Measurements from ENCODE around the gene TRIM37. TPM values are rescaled to one million over a fixed set of nuclear protein-coding genes. Genes with fewer than 3 reads are reported as not detected.

Gene TRIM37
- total RNA-seq, 1 experiment from 2014 or later = 38.9 TPM

DNA sequence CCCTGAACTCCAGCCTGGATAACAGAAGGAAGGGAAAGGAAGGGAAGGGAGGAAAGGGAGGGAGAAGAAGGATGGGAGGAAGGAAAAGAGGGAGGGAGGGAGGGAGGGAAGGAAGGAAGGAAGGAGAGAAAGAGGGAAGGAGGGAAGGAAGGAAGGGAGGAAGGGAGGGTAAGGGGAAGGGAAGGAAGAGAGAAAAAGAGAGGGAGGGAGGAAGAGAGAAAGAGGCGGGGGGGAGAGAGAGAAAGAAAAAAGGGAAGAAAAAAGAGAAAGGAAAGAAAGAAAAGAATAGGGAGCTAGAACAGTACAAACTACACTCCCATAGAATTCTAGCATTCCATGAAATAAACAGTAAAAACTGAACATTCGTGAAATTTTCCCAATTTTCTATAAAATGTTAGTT is 23.1 kb upstream of the TRIM37 start:
- POLR2A ChIA-PET = interaction anchor here (1.2 kb wide), 1 partner anchor 23 kb away, joined by 7 read pairs; the partner anchor contains the start of gene TRIM37
- peaks cover 30% of the 10 kb centered on the region for H3K36me3 Mint-ChIP-seq (ENCODE audit: insufficient read depth, unreplicated experiment)

GRCh38 chr17:59126809-59127417 is 20.2 kb upstream of the TRIM37 start:
- H3K4me3 Mint-ChIP-seq (ENCODE audit: unreplicated experiment) = no peak overlapping the region

More for the DNA sequence above, 23.1 kb upstream of the TRIM37 start:
- H3K27me3 Mint-ChIP-seq (ENCODE audit: insufficient read depth, unreplicated experiment) = no peaks in the 10 kb centered on the region
- no peak overlapping the region for H3K4me3 Mint-ChIP-seq (ENCODE audit: unreplicated experiment)
- CTCF ChIA-PET = no interaction called here
- peaks cover 5% of the 10 kb centered on the region for H3K4me1 Mint-ChIP-seq (ENCODE audit: insufficient read depth, unreplicated experiment)
- no peak overlapping the region for H3K27ac Mint-ChIP-seq (ENCODE audit: low read depth, unreplicated experiment)
- no TSS peak for BruUV-seq (replicated peaks)
- TF ChIP-seq, protein P1, sequence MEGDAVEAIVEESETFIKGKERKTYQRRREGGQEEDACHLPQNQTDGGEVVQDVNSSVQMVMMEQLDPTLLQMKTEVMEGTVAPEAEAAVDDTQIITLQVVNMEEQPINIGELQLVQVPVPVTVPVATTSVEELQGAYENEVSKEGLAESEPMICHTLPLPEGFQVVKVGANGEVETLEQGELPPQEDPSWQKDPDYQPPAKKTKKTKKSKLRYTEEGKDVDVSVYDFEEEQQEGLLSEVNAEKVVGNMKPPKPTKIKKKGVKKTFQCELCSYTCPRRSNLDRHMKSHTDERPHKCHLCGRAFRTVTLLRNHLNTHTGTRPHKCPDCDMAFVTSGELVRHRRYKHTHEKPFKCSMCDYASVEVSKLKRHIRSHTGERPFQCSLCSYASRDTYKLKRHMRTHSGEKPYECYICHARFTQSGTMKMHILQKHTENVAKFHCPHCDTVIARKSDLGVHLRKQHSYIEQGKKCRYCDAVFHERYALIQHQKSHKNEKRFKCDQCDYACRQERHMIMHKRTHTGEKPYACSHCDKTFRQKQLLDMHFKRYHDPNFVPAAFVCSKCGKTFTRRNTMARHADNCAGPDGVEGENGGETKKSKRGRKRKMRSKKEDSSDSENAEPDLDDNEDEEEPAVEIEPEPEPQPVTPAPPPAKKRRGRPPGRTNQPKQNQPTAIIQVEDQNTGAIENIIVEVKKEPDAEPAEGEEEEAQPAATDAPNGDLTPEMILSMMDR (IDR thresholded peaks at IDR 0.05; ENCODE audit: unreplicated experiment) = no peak
- no peak for DNase-seq (ENCODE audit: unreplicated experiment)
- H3K9me3 Mint-ChIP-seq (ENCODE audit: unreplicated experiment) = no peaks in the 10 kb centered on the region
- intact Hi-C loops (cut with micrococcal nuclease) = no loop called here

DNA sequence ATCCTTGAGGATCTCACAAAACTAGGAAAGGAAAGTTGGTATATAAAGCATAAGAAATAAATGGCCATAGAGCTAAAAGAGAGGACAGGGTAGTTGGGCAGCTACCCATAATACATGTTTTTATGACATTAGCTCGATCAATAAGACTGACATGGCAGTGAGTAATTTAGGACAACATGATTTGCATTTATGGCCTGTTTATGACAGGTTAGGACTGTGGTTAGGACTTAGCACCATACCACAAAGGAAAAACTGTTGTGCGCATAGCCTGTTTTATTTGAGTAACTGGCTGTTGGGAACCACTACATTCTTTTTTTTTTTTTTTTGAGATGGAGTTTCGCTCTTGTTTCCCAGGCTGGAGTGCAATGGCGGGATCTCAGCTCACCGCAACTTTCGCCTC is 18.0 kb upstream of the TRIM37 start:
- no TSS peak for BruUV-seq (replicated peaks)
- Mint-ChIP-seq H3K36me3 (ENCODE audit: insufficient read depth, unreplicated experiment) (peaks cover 49% of the 10 kb centered on the region), H3K27ac (ENCODE audit: low read depth, unreplicated experiment) (no peak overlapping the region), H3K4me3 (ENCODE audit: unreplicated experiment) (no peak overlapping the region), H3K9me3 (ENCODE audit: unreplicated experiment) (no peaks in the 10 kb centered on the region), H3K27me3 (ENCODE audit: insufficient read depth, unreplicated experiment) (no peaks in the 10 kb centered on the region), H3K4me1 (ENCODE audit: insufficient read depth, unreplicated experiment) (no peaks in the 10 kb centered on the region)
- TF ChIP-seq, protein P1 (IDR thresholded peaks at IDR 0.05; ENCODE audit: unreplicated experiment) = no peak
- intact Hi-C loops (cut with micrococcal nuclease) = no loop called here
- ChIA-PET POLR2A (interaction anchor here (1.2 kb wide), 1 partner anchor 15 kb away, joined by 3 read pairs; no protein-coding TSS in a partner anchor), CTCF (interaction anchor here (0.6 to 0.7 kb wide), 2 partner anchors 56 to 387 kb away, joined by 3 read pairs; no protein-coding TSS in a partner anchor)
- no peak for DNase-seq (ENCODE audit: unreplicated experiment)

More at GRCh38 chr17:59126809-59127417, 20.2 kb upstream of the TRIM37 start:
- POLR2A ChIA-PET = no interaction called here
- BruUV-seq (replicated peaks) = no TSS peak
- no peak for DNase-seq (ENCODE audit: unreplicated experiment)
- no peaks in the 10 kb centered on the region for H3K4me1 Mint-ChIP-seq (ENCODE audit: insufficient read depth, unreplicated experiment)
- peak overlapping the region; percentile 52 for H3K27ac Mint-ChIP-seq (ENCODE audit: low read depth, unreplicated experiment)
- CTCF ChIA-PET = no interaction called here
- TF ChIP-seq, protein P1 (IDR thresholded peaks at IDR 0.05; ENCODE audit: unreplicated experiment) = no peak
- no peaks in the 10 kb centered on the region for H3K9me3 Mint-ChIP-seq (ENCODE audit: unreplicated experiment)
- intact Hi-C loops (cut with micrococcal nuclease) = no loop called here
- peaks cover 42% of the 10 kb centered on the region for H3K36me3 Mint-ChIP-seq (ENCODE audit: insufficient read depth, unreplicated experiment)
- no peaks in the 10 kb centered on the region for H3K27me3 Mint-ChIP-seq (ENCODE audit: insufficient read depth, unreplicated experiment)

- Mint-ChIP-seq H3K36me3 (ENCODE audit: insufficient read depth, unreplicated experiment) (peaks cover 48% of the 10 kb centered on the region), H3K9me3 (ENCODE audit: unreplicated experiment) (no peaks in the 10 kb centered on the region), H3K4me3 (ENCODE audit: unreplicated experiment) (no peak overlapping the region), H3K27me3 (ENCODE audit: insufficient read depth, unreplicated experiment) (no peaks in the 10 kb centered on the region), H3K27ac (ENCODE audit: low read depth, unreplicated experiment) (peak overlapping the region; percentile 51), H3K4me1 (ENCODE audit: insufficient read depth, unreplicated experiment) (no peaks in the 10 kb centered on the region)
- intact Hi-C loops (cut with micrococcal nuclease) = no loop called here
- CTCF ChIA-PET = no interaction called here
- BruUV-seq (replicated peaks) = no TSS peak
- POLR2A ChIA-PET = no interaction called here
- TF ChIP-seq, protein P1 (IDR thresholded peaks at IDR 0.05; ENCODE audit: unreplicated experiment) = no peak
- no peak for DNase-seq (ENCODE audit: unreplicated experiment)
Measured at GRCh38 chr17:59121901-59122480, 15.3 kb upstream of the TRIM37 start.
